Endothelial cell of umbilical vein (primary cell): ENCODE data around the gene TTC33. TPM values are rescaled to one million over a fixed set of nuclear protein-coding genes. Genes with fewer than 3 reads are reported as not detected.
A peak's percentile ranks its signal among the peaks of the same experiment; 100 is the strongest.

ENCODE experiments used
- Bru-seq: library from RNA; stranded (reverse); fragments of 400-500 nt; gene quantifications from one replicate; lab custom pipeline; 2021; lab: Mats Ljungman, UMichigan
- BruChase-seq, 2 experiments: library from RNA; stranded (reverse); fragments of 400-500 nt; gene quantifications; one replicate each; lab custom pipeline; 2021; lab: Mats Ljungman, UMichigan
- BruUV-seq: library from RNA; stranded (reverse); fragments of 400-500 nt; replicated peaks from 2 replicates; lab custom pipeline; 2021; lab: Mats Ljungman, UMichigan
- CTCF ChIA-PET: fragments of 300-600, 350-600 bp; sonication (Branson Sonifier 250); formaldehyde crosslinking; loops from one replicate; lab custom pipeline; 2021; ENCODE audit warnings: antibody characterized with exemption, inconsistent platforms; lab: Charles Lee
- POLR2A ChIA-PET: fragments of 300-600, 350-600 bp; sonication (Branson Sonifier 250); formaldehyde crosslinking; loops from one replicate; lab custom pipeline; 2021; ENCODE audit warnings: antibody characterized with exemption, inconsistent platforms; lab: Charles Lee
- DNase-seq: peaks from one replicate; pipeline ENCODE4 v3.0.0-alpha.2; 2011; ENCODE audit warnings: low read depth, low spot score
- FAIRE-seq: peaks from 2 replicates; lab custom pipeline; 2011; peaks lifted over from hg19 to GRCh38; lab: Jason Lieb, UNC
- H2AFZ ChIP-seq: 2 replicates; pipeline ENCODE4 v1.6.0; 2012; ENCODE audit warnings: low read depth, low read length, control low read depth, inconsistent platforms
- H3K27ac ChIP-seq: 2 replicates; pipeline ENCODE4 v1.5.1; 2011; ENCODE audit warnings: low read depth, mild to moderate bottlenecking, control low read depth, low read length, moderate library complexity; ENCODE audit not compliant: insufficient read depth
- H3K27me3 ChIP-seq, 2 experiments: 2 replicates each; pipeline versions ENCODE4 v1.6.0 to v1.6.1; 2011; ENCODE audit warnings: low read length in 2 of 2, mixed read lengths in 1 of 2; ENCODE audit not compliant: control insufficient read depth in 2 of 2, insufficient read depth in 2 of 2
- H3K36me3 ChIP-seq, 2 experiments: 2 replicates in 1 of 2; 3 replicates in 1 of 2; pipeline ENCODE4 v1.5.1; 2011; ENCODE audit warnings: low read length in 2 of 2, mild to moderate bottlenecking in 1 of 2, moderate library complexity in 1 of 2; ENCODE audit not compliant: control insufficient read depth in 2 of 2, insufficient read depth in 2 of 2; ENCODE audit errors: extremely low read depth in 1 of 2
- H3K4me1 ChIP-seq: 3 replicates; pipeline ENCODE4 v1.5.1; 2011; ENCODE audit warnings: mild to moderate bottlenecking, low read length; ENCODE audit not compliant: control insufficient read depth, insufficient read depth; ENCODE audit errors: extremely low read depth
- H3K4me2 ChIP-seq: 2 replicates; pipeline ENCODE4 v1.6.1; 2011; ENCODE audit warnings: low read length, control low read depth, mixed read lengths; ENCODE audit not compliant: insufficient read depth
- H3K4me3 ChIP-seq, 3 experiments: fragments of 200-600 bp in 1 of 3; sonication (generic), shearing (Covaris generic) in 1 of 3; replicated peaks in 1 of 3; 2 replicates each; pipeline ENCODE4 v1.5.1; 2011 to 2016; ENCODE audit warnings: control low read depth in 3 of 3, low read length in 3 of 3, mild to moderate bottlenecking in 2 of 3, inconsistent platforms in 1 of 3, low read depth in 1 of 3, moderate library complexity in 1 of 3; ENCODE audit not compliant: insufficient read depth in 1 of 3
- H3K79me2 ChIP-seq: 2 replicates; pipeline ENCODE4 v1.6.0; 2012; ENCODE audit warnings: low read length, inconsistent platforms; ENCODE audit not compliant: control insufficient read depth, insufficient read depth
- H3K9ac ChIP-seq: replicated peaks from 2 replicates; pipeline ENCODE3; 2011; ENCODE audit warnings: low read length, control low read depth; ENCODE audit not compliant: insufficient read depth; ENCODE audit errors: extremely low read depth
- H3K9me1 ChIP-seq: replicated peaks from 3 replicates; pipeline ENCODE4 v1.6.0; 2011; ENCODE audit warnings: mild to moderate bottlenecking, low read length; ENCODE audit not compliant: control insufficient read depth, insufficient read depth; ENCODE audit errors: extremely low read depth
- H3K9me3 ChIP-seq: replicated peaks from 2 replicates; pipeline ENCODE4 v1.5.1; 2012; ENCODE audit warnings: low read length, inconsistent platforms; ENCODE audit not compliant: control insufficient read depth, insufficient read depth
- H4K20me1 ChIP-seq: replicated peaks from 2 replicates; pipeline ENCODE3; 2011; ENCODE audit warnings: mild to moderate bottlenecking, low read length; ENCODE audit not compliant: control insufficient read depth, insufficient read depth; ENCODE audit errors: extremely low read depth
- EZH2 ChIP-seq: IDR thresholded peaks from 2 replicates; pipeline ENCODE4 v1.6.1; 2012; ENCODE audit warnings: borderline replicate concordance, low read depth, mild to moderate bottlenecking, moderate library complexity, low read length, inconsistent platforms; ENCODE audit not compliant: severe bottlenecking
- FOS ChIP-seq: IDR thresholded peaks from 2 replicates; pipeline ENCODE4 v1.6.1; 2011; ENCODE audit warnings: mild to moderate bottlenecking, low read length, moderate library complexity, borderline replicate concordance; ENCODE audit not compliant: insufficient read depth
- GATA2 ChIP-seq: IDR thresholded peaks from 2 replicates; pipeline ENCODE4 v1.7.0; 2011; ENCODE audit warnings: low read depth, mild to moderate bottlenecking, moderate library complexity, mixed read lengths, low read length; ENCODE audit not compliant: insufficient read length, insufficient read depth
- JUN ChIP-seq: IDR thresholded peaks from 2 replicates; pipeline ENCODE4 v1.6.1; 2011; ENCODE audit warnings: borderline replicate concordance, low read depth; ENCODE audit not compliant: insufficient read length, insufficient read depth
- MAX ChIP-seq: IDR thresholded peaks from 2 replicates; pipeline ENCODE4 v1.6.1; 2011; ENCODE audit not compliant: insufficient read depth, insufficient read length
- MYC ChIP-seq: IDR thresholded peaks from one replicate; pipeline ENCODE4 v1.6.1; 2011; ENCODE audit warnings: mild to moderate bottlenecking, low read depth, low read length
- POLR2A ChIP-seq: IDR thresholded peaks from 2 replicates; pipeline ENCODE4 v1.6.1; 2012; ENCODE audit warnings: low read depth, mild to moderate bottlenecking, control low read depth, low read length
- POLR2AphosphoS5 ChIP-seq: IDR thresholded peaks from 2 replicates; pipeline ENCODE4 v1.6.1; 2012; ENCODE audit warnings: low read depth, mild to moderate bottlenecking, control low read depth, low read length, moderate library complexity; ENCODE audit not compliant: insufficient read depth
- dilution Hi-C: fragments of 300-500 bp; cut with MboI; formaldehyde crosslinking; loops from one replicate; pipeline ENCODE4 v1.15.0; 2019; ENCODE audit warnings: low sequenced_read_pairs; ENCODE audit not compliant: extremely low pct_ligation_motif_present
- intact Hi-C: fragments of 100-400 bp; cut with micrococcal nuclease; formaldehyde crosslinking; loops from one replicate; pipeline ENCODE4 v1.10.0; 2022
- long read RNA-seq: library from polyadenylated mRNA; stranded (forward); transcript quantifications from one replicate; pipeline ENCODE4 v2.0.0, GENCODE V29; 2021
- polyA minus RNA-seq, 3 experiments: library from RNA; depleted of rRNA, polyadenylated mRNA; stranded (reverse); fragments of >200 nt; gene quantifications; 1 replicate in 1 of 3; 2 replicates in 2 of 3; pipeline ENCODE4 v1.2.3, GENCODE V29; 2011
- polyA plus RNA-seq, 4 experiments: library from polyadenylated mRNA; depleted of rRNA in 3 of 4; stranded (reverse) in 3 of 4; unstranded in 1 of 4; fragments of >200 nt; gene quantifications; 2 replicates each; pipeline versions ENCODE4 v1.2.1 to v1.2.3, GENCODE V29; 2011 to 2012; ENCODE audit warnings: missing spikeins in 1 of 4
- total RNA-seq: library from RNA; stranded (reverse); gene quantifications from 2 replicates; pipeline ENCODE4 v1.2.3, GENCODE V29; 2021
- TF ChIP-seq, protein P1 (sequence below), 2 donors: IDR thresholded peaks; 1 replicate in 1 of 2; 2 replicates in 1 of 2; pipeline ENCODE4 v1.5.1; 2011; ENCODE audit warnings: low read length in 2 of 2, mild to moderate bottlenecking in 2 of 2, moderate library complexity in 2 of 2, control low read depth in 1 of 2, inconsistent platforms in 1 of 2, low read depth in 1 of 2; ENCODE audit not compliant: insufficient read depth in 1 of 2; ENCODE audit errors: extremely low read depth in 1 of 2

TTC33 gene
- 11.7 and 14.2 TPM in 2 replicates for total RNA-seq
- 1.4 and 2.2 TPM in 2 replicates for polyA plus RNA-seq
- polyA plus RNA-seq (2011; cell fraction: cytosol; rRNA removed) = 3.4 and 3.6 TPM in 2 replicates
- polyA plus RNA-seq (2011; cell fraction: nucleus; rRNA removed) = 8.6 and 9.5 TPM in 2 replicates
- polyA plus RNA-seq (2012) = 9.5 and 12.2 TPM in 2 replicates
- 3.6 and 4.6 TPM in 2 replicates for polyA minus RNA-seq
- polyA minus RNA-seq (2011; cell fraction: cytosol; rRNA and poly(A)+ RNA removed) = 12.0 TPM
- polyA minus RNA-seq (2011; cell fraction: nucleus; rRNA and poly(A)+ RNA removed) = 4.8 and 8.8 TPM in 2 replicates
- Bru-seq, nascent RNA = percentile 53 among the genes with signal in this experiment
- percentile 55 among the genes with signal in this experiment for BruChase-seq, experiment 1, labeled RNA remaining after a 6-hour chase
- percentile 63 among the genes with signal in this experiment for BruChase-seq, experiment 2, labeled RNA remaining after a 2-hour chase
- long read RNA-seq, transcript TTC33-201 (5 exons, 2,612 nt) = major isoform, 24 of 30 reads
- long read RNA-seq, partial matches to known transcripts = 1 of 30 reads
- long read RNA-seq, other reads (novel, unspliced or antisense) = 2 of 30 reads

GRCh38 chr5:40755407-40756365 lies at the start of gene TTC33:
TTC33 (minus strand) TSS chr5:40755961; CDS start chr5:40747018, 8,943 bp downstream.
- H3K27ac ChIP-seq = peak within 1 kb of the TSS; percentile 75
- H3K36me3 ChIP-seq = peaks cover 0 to 3% of the 10 kb centered on the region in 2 experiments
- DNase-seq = peak; percentile 94
- ChIA-PET POLR2A (no interaction called here), CTCF (interaction anchor here (0.6 to 1.8 kb wide), 4 partner anchors 9 to 837 kb away, joined by 3 to 4 read pairs (median 4); no protein-coding TSS in a partner anchor)
- no peaks in the 10 kb centered on the region for H3K27me3 ChIP-seq
- FAIRE-seq = peak; percentile 80
- TSS peak; percentile 96 for BruUV-seq
- H4K20me1 ChIP-seq = no peaks in the 10 kb centered on the region
- TF ChIP-seq POLR2AphosphoS5 (peak; percentile 31), EZH2 (no peak), GATA2 (no peak), POLR2A (peak; percentile 20), MAX (peak; percentile 81), MYC (peak; percentile 79), JUN (no peak), FOS (no peak)
- TF ChIP-seq, protein P1, sequence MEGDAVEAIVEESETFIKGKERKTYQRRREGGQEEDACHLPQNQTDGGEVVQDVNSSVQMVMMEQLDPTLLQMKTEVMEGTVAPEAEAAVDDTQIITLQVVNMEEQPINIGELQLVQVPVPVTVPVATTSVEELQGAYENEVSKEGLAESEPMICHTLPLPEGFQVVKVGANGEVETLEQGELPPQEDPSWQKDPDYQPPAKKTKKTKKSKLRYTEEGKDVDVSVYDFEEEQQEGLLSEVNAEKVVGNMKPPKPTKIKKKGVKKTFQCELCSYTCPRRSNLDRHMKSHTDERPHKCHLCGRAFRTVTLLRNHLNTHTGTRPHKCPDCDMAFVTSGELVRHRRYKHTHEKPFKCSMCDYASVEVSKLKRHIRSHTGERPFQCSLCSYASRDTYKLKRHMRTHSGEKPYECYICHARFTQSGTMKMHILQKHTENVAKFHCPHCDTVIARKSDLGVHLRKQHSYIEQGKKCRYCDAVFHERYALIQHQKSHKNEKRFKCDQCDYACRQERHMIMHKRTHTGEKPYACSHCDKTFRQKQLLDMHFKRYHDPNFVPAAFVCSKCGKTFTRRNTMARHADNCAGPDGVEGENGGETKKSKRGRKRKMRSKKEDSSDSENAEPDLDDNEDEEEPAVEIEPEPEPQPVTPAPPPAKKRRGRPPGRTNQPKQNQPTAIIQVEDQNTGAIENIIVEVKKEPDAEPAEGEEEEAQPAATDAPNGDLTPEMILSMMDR (IDR thresholded peaks at IDR 0.05; ENCODE audit: extremely low read depth in 1 of 2, insufficient read depth in 1 of 2, low read depth in 1 of 2, low read length in 2 of 2) = peak; percentile 72 to 83
- peak within 1 kb of the TSS; percentile 94 for H3K4me2 ChIP-seq
- H3K4me1 ChIP-seq = peaks cover 10% of the 10 kb centered on the region
- dilution Hi-C loops = no loop called here
- no peaks in the 10 kb centered on the region for H3K9me3 ChIP-seq
- no peaks in the 10 kb centered on the region for H3K9me1 ChIP-seq
- H2AFZ ChIP-seq = peak within 1 kb of the TSS; percentile 15
- intact Hi-C loops = loop anchor here (1.0 kb wide), 3 partner anchors 43 to 124 kb away; partner anchors contain the start of genes PRKAA1 and RPL37
- peak within 1 kb of the TSS; percentile 91 for H3K9ac ChIP-seq
- H3K4me3 ChIP-seq = peak within 1 kb of the TSS; percentile 55 to 92 (median 86)
- peaks cover 23% of the 10 kb centered on the region for H3K79me2 ChIP-seq
